Measurements from ENCODE around the gene KCTD18. TPM values are rescaled to one million over a fixed set of nuclear protein-coding genes. Genes with fewer than 3 reads are reported as not detected.

The KCTD18 gene
- total RNA-seq, 4 donors from 2014 or later, result 23.2 to 31.0 (median 26.4) TPM

DNA sequence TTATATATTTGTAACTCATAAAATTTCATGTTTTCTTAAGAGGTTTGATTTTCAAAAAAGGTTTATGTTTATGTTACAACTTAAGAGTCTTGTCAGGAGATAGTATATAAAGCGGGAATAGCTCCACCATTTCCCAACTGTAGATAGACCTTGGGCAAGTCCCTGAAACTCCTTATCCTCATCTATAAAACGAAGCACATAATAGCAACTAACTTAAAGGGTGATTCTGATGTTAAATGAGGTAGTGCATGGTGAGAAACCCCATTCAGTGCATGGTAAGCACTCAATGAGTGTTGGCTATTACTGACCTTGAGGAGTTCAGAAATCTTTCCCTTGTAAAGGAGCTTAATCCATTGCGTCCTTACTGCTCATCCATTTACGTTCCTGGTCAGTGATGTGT, 34.1 kb downstream of the KCTD18 start:
- DNase-seq (ENCODE audit: extremely low spot score), result no peak
- H3K36me3 ChIP-seq, result peaks cover 17 to 85% (median 52%) of the 10 kb centered on the region in 4 donors
- intact Hi-C loops (cut with DNase I), result loop anchor here (5.0 kb wide), 1 partner anchor 173 kb away; no protein-coding TSS in a partner anchor

DNA sequence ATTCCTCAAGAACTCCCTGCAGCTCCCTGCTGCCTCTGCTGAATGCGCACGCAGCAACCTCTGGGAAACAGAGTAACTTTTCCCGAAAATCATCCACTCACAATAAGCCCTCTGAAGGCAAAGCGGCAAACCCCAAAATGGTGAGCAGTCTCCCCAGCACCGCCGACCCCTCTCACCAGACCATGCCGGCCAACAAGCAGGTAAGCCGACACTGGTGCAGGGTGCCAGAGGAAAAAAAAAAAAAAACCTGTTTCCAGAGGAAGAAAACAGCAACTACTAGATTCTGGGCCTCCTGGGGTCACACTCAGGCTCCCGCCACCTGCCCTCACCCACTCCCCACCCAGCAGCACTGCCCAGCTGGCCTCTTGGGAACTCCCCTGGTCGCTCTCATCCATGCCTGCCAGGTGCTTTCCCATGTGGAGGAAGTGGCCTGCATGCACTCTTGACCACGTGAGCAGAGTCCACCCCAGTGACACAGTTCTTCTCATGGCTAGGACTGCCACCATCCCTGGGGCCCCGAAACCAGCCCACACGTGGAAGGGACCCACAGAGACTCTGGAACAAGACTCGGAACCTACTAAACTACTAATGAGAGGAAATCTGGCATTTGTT, 36.9 kb downstream of the KCTD18 start:
- no peak overlapping the region for H3K4me3 ChIP-seq
- DNase-seq (ENCODE audit: extremely low spot score), result no peak
- no peaks in the 10 kb centered on the region for H3K9me3 ChIP-seq
- WGBS, result 93% methylated on average over 14 of the region's 14 CpGs
- H3K27me3 ChIP-seq, result no peaks in the 10 kb centered on the region
- peaks cover 0 to 25% (median 16%) of the 10 kb centered on the region in 4 donors for H3K4me1 ChIP-seq
- H3K36me3 ChIP-seq, result peaks cover 27 to 91% (median 70%) of the 10 kb centered on the region in 4 donors
- TF ChIP-seq EP300 (IDR thresholded peaks at IDR 0.05), result no peak
- intact Hi-C loops (cut with DNase I), result no loop called here
- no peak overlapping the region for H3K27ac ChIP-seq (replicated peaks in 1 of 4)

More for the DNA sequence above, 34.1 kb downstream of the KCTD18 start:
- Histone ChIP-seq H3K9me3 (no peaks in the 10 kb centered on the region), H3K27ac (replicated peaks in 1 of 4) (no peak overlapping the region), H3K4me1 (peaks cover 0 to 22% (median 0%) of the 10 kb centered on the region in 4 donors), H3K4me3 (no peak overlapping the region), H3K27me3 (no peaks in the 10 kb centered on the region)
- whole genome bisulfite sequencing, result 88% methylated on average over 4 of the region's 4 CpGs
- TF ChIP-seq POLR2AphosphoS5 (IDR thresholded peaks at IDR 0.05), result no peak
- no peak for TF ChIP-seq POLR2A (IDR thresholded peaks at IDR 0.05; ENCODE audit: low read depth)
- no peak for TF ChIP-seq EP300 (IDR thresholded peaks at IDR 0.05)
- TF ChIP-seq, protein P1, sequence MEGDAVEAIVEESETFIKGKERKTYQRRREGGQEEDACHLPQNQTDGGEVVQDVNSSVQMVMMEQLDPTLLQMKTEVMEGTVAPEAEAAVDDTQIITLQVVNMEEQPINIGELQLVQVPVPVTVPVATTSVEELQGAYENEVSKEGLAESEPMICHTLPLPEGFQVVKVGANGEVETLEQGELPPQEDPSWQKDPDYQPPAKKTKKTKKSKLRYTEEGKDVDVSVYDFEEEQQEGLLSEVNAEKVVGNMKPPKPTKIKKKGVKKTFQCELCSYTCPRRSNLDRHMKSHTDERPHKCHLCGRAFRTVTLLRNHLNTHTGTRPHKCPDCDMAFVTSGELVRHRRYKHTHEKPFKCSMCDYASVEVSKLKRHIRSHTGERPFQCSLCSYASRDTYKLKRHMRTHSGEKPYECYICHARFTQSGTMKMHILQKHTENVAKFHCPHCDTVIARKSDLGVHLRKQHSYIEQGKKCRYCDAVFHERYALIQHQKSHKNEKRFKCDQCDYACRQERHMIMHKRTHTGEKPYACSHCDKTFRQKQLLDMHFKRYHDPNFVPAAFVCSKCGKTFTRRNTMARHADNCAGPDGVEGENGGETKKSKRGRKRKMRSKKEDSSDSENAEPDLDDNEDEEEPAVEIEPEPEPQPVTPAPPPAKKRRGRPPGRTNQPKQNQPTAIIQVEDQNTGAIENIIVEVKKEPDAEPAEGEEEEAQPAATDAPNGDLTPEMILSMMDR (IDR thresholded peaks at IDR 0.05), result no peak

DNA sequence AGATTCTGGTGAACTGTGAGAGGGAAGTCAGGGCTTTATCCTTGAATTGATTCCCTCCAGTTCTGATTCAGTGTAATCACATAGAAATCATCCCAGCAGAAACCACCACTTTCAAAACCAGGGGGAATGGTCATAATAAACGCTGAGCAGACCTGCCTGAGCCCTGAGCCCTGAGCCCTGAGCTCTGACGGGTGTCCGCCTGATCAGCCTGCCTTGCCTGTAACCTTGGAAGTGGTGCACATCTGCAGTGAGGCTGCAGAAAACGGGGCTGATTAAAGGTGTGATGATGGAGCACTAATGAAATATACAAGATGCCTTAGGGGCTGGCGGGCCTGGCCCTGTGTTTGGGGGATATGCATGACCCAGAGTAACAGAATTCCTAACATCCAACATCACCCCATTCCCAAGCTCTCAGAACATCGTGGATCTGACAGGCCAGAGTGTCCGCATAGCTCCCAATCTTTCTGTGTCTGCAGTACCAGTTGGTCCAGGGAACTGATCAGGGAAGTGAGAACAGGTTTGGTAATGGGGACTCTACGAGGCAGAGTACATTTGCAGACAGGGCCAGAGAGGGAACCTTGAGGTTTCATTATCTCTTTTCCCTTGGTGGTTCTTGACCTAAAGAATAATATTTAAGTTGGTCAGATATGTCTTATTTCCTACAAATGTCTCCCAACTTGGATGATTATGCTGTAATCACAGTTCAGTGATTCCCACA, 37.8 kb downstream of the KCTD18 start:
- Histone ChIP-seq H3K36me3 (peaks cover 27 to 95% (median 72%) of the 10 kb centered on the region in 4 donors), H3K27me3 (no peaks in the 10 kb centered on the region), H3K4me3 (no peak overlapping the region), H3K4me1 (peaks cover under 1 to 34% (median 23%) of the 10 kb centered on the region in 4 donors), H3K9me3 (no peaks in the 10 kb centered on the region), H3K27ac (replicated peaks in 1 of 4) (no peak overlapping the region)
- TF ChIP-seq EP300 (IDR thresholded peaks at IDR 0.05) (no peak), POLR2AphosphoS5 (IDR thresholded peaks at IDR 0.05) (no peak), POLR2A (IDR thresholded peaks at IDR 0.05; ENCODE audit: low read depth) (no peak)
- TF ChIP-seq, protein P1 (IDR thresholded peaks at IDR 0.05), result no peak
- intact Hi-C loops (cut with DNase I), result no loop called here
- 86% methylated on average over 8 of the region's 8 CpGs for WGBS
- DNase-seq (ENCODE audit: extremely low spot score), result no peak

DNA sequence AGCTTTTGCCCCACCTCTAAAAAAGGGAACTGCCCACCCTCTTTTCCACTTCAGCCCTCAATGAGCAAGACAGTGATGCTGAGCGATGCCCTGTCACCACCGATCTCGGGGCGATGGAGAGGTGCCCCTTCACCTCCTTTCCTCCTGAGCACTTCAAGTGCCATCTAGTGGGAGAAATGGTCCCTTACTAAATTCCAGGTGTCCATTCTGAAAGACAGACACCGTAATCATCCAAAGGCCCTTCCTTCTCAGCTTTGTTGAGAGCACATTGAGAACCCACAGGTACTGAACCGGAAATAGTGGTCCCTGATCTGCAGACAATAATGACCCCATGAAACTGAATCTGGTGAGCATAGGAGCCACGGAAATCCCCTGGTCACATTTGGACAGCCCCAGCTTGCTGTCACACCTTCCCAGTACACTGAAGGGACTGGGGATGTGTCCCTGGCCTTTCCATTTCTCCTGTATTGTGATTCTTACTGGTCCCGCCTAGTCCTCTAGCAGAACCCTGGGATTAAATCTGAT, 38.5 kb downstream of the KCTD18 start:
- peaks cover 4 to 33% (median 28%) of the 10 kb centered on the region in 4 donors for H3K4me1 ChIP-seq
- no peak overlapping the region for H3K4me3 ChIP-seq
- H3K27me3 ChIP-seq, result no peaks in the 10 kb centered on the region
- no peak overlapping the region for H3K27ac ChIP-seq (replicated peaks in 1 of 4)
- DNase-seq (ENCODE audit: extremely low spot score), result no peak
- 51% methylated on average over 8 of the region's 8 CpGs for WGBS
- H3K36me3 ChIP-seq, result peaks cover 27 to 91% (median 70%) of the 10 kb centered on the region in 4 donors
- intact Hi-C loops (cut with DNase I), result no loop called here
- no peaks in the 10 kb centered on the region for H3K9me3 ChIP-seq
- TF ChIP-seq POLR2AphosphoS5 (IDR thresholded peaks at IDR 0.05) (no peak), EP300 (IDR thresholded peaks at IDR 0.05) (no peak), POLR2A (IDR thresholded peaks at IDR 0.05; ENCODE audit: low read depth) (no peak)
- TF ChIP-seq, protein P1 (IDR thresholded peaks at IDR 0.05), result peak; percentile 29 to 52 (median 35)

DNA sequence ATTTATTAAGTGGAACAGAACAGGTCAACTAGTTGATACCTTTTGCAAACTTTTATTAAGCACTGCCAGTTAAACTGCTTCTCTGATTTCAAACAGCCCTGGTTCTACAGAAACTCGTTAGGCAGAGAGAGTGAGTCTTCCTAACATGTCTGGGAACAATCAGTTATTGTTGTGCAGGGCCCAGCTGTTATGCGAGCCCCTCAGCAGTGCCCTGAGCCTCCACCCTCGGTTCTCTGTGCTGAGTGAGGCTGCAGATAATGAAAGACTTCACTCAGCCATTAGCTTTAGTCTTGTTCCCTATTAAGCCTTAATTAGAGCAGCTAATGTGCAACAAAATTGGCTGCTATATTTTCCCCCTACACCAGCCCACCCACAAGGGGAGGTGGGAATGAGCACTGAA, 39.6 kb downstream of the KCTD18 start:
- peak overlapping the region; percentile 17 to 60 (median 31) for H3K27ac ChIP-seq (replicated peaks in 1 of 4)
- WGBS, result 74% methylated on average over 3 of the region's 3 CpGs
- H3K27me3 ChIP-seq, result no peaks in the 10 kb centered on the region
- H3K4me1 ChIP-seq, result peaks cover 4 to 35% (median 29%) of the 10 kb centered on the region in 4 donors
- H3K4me3 ChIP-seq, result no peak overlapping the region
- H3K36me3 ChIP-seq, result peaks cover 27 to 88% (median 65%) of the 10 kb centered on the region in 4 donors
- H3K9me3 ChIP-seq, result no peaks in the 10 kb centered on the region
- TF ChIP-seq, protein P1 (IDR thresholded peaks at IDR 0.05), result no peak
- TF ChIP-seq POLR2AphosphoS5 (IDR thresholded peaks at IDR 0.05), result no peak
- no peak for TF ChIP-seq POLR2A (IDR thresholded peaks at IDR 0.05; ENCODE audit: low read depth)
- no peak for TF ChIP-seq EP300 (IDR thresholded peaks at IDR 0.05)
- intact Hi-C loops (cut with DNase I), result no loop called here
- no peak for DNase-seq (ENCODE audit: extremely low spot score)

All from esophagus muscularis mucosa (tissue), 4 donors.